T-helper 2 cell treated with Interferon-gamma antibody and Interleukin-4, amounts not matched to agents 5 μg/mL and 100 μg/mL, for 36 hours (primary cell): ENCODE measurements around the gene IFI16.

Experiments used
- DNase-seq: peaks from one replicate; pipeline ENCODE4 v3.0.0; 2021; ENCODE audit warnings: low spot score
- H3K27ac Mint-ChIP-seq: one replicate; pipeline ENCODE4 v1.8.0; 2021; ENCODE audit warnings: mild to moderate bottlenecking, mixed read lengths
- H3K27me3 Mint-ChIP-seq: one replicate; pipeline ENCODE4 v1.8.0; 2021; ENCODE audit warnings: low read depth, mixed read lengths
- H3K36me3 Mint-ChIP-seq: one replicate; pipeline ENCODE4 v1.8.0; 2021; ENCODE audit warnings: low read depth, mixed read lengths
- H3K4me1 Mint-ChIP-seq: one replicate; pipeline ENCODE4 v1.8.0; 2021; ENCODE audit warnings: low read depth, mixed read lengths
- H3K4me3 Mint-ChIP-seq: one replicate; pipeline ENCODE4 v1.8.0; 2022; ENCODE audit warnings: mild to moderate bottlenecking, moderate library complexity, mixed read lengths
- H3K9me3 Mint-ChIP-seq: one replicate; pipeline ENCODE4 v1.8.0; 2021; ENCODE audit warnings: mixed read lengths

IFI16 gene

GRCh38 chr1:159009704-159010361 lies at the start of gene IFI16:
Gene IFI16, plus strand, starts transcription at chr1:159009907. Its CDS starts 4,774 bp downstream, at chr1:159014681.
- H3K4me1 Mint-ChIP-seq, result peaks cover 49% of the 10 kb centered on the region
- peak; percentile 80 for DNase-seq

GRCh38 chr1:158961178-158961577 lies 48.5 kb upstream of the IFI16 start:
- no peak overlapping the region for H3K4me3 Mint-ChIP-seq
- no peaks in the 10 kb centered on the region for H3K27me3 Mint-ChIP-seq
- DNase-seq, result no peak
- no peaks in the 10 kb centered on the region for H3K4me1 Mint-ChIP-seq
- no peak overlapping the region for H3K27ac Mint-ChIP-seq
- peaks cover 65% of the 10 kb centered on the region for H3K36me3 Mint-ChIP-seq
- H3K9me3 Mint-ChIP-seq, result peaks cover 31% of the 10 kb centered on the region

More at GRCh38 chr1:159009704-159010361, at the start of gene IFI16:
- peak within 1 kb of the TSS; percentile 95 for H3K4me3 Mint-ChIP-seq
- H3K9me3 Mint-ChIP-seq, result peaks cover 3% of the 10 kb centered on the region
- H3K36me3 Mint-ChIP-seq, result peaks cover 59% of the 10 kb centered on the region
- no peaks in the 10 kb centered on the region for H3K27me3 Mint-ChIP-seq
- peak within 1 kb of the TSS; percentile 98 for H3K27ac Mint-ChIP-seq

GRCh38 chr1:158962983-158963382 lies 46.7 kb upstream of the IFI16 start:
- no peak overlapping the region for H3K4me3 Mint-ChIP-seq
- H3K36me3 Mint-ChIP-seq, result peaks cover 69% of the 10 kb centered on the region
- peak overlapping the region; percentile 27 for H3K27ac Mint-ChIP-seq

DNA sequence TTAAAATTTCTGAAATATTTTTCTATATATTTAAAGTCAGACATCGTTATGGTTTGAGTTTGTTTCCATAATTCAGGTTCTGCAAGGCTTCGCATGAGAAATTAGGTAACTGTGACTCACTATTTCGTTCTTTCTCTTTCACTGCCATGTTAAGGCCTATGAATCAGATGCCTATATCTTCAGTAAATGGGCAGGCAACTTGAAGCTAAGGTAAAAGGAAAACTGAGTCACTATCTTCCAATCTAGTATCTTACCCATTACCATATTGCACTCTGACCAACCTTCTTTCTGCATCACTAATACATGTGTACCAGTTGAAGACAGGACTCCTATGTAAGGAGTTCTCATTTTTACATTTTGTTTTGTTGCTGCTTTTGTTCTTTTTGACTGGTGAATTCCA lies 40.5 kb upstream of the IFI16 start:
- Mint-ChIP-seq H3K9me3 (peaks cover 39% of the 10 kb centered on the region), H3K27me3 (no peaks in the 10 kb centered on the region), H3K4me1 (peaks cover 7% of the 10 kb centered on the region), H3K36me3 (peaks cover 35% of the 10 kb centered on the region), H3K27ac (no peak overlapping the region), H3K4me3 (no peak overlapping the region)
- DNase-seq, result no peak

More at GRCh38 chr1:158962983-158963382, 46.7 kb upstream of the IFI16 start:
- H3K27me3 Mint-ChIP-seq, result no peaks in the 10 kb centered on the region
- no peaks in the 10 kb centered on the region for H3K4me1 Mint-ChIP-seq
- peaks cover 43% of the 10 kb centered on the region for H3K9me3 Mint-ChIP-seq
- DNase-seq, result no peak

- peak; percentile 22 for DNase-seq
- Mint-ChIP-seq H3K27ac (no peak overlapping the region), H3K27me3 (no peaks in the 10 kb centered on the region), H3K4me1 (peaks cover 7% of the 10 kb centered on the region), H3K36me3 (peaks cover 33% of the 10 kb centered on the region), H3K4me3 (no peak overlapping the region), H3K9me3 (peaks cover 32% of the 10 kb centered on the region)
These were observed 39.9 kb upstream of the IFI16 start for GRCh38 chr1:158969855-158970254.

GRCh38 chr1:158972841-158973240 lies 36.9 kb upstream of the IFI16 start:
- Mint-ChIP-seq H3K4me3 (no peak overlapping the region), H3K36me3 (peaks cover 24% of the 10 kb centered on the region), H3K9me3 (peaks cover 10% of the 10 kb centered on the region), H3K4me1 (peaks cover 7% of the 10 kb centered on the region), H3K27ac (no peak overlapping the region), H3K27me3 (no peaks in the 10 kb centered on the region)
- DNase-seq, result no peak

- no peaks in the 10 kb centered on the region for H3K27me3 Mint-ChIP-seq
- no peak for DNase-seq
- peaks cover 6% of the 10 kb centered on the region for H3K9me3 Mint-ChIP-seq
- no peak overlapping the region for H3K27ac Mint-ChIP-seq
- H3K4me1 Mint-ChIP-seq, result no peaks in the 10 kb centered on the region
- no peak overlapping the region for H3K4me3 Mint-ChIP-seq
- H3K36me3 Mint-ChIP-seq, result peaks cover 31% of the 10 kb centered on the region
These were observed 33.5 kb upstream of the IFI16 start for GRCh38 chr1:158976219-158976618.

- H3K4me1 Mint-ChIP-seq, result no peaks in the 10 kb centered on the region
- peaks cover 25% of the 10 kb centered on the region for H3K9me3 Mint-ChIP-seq
- DNase-seq, result no peak
- peaks cover 2% of the 10 kb centered on the region for H3K27me3 Mint-ChIP-seq
- H3K4me3 Mint-ChIP-seq, result no peak overlapping the region
- H3K36me3 Mint-ChIP-seq, result peaks cover 47% of the 10 kb centered on the region
- no peak overlapping the region for H3K27ac Mint-ChIP-seq
These were observed 31.0 kb upstream of the IFI16 start for GRCh38 chr1:158978730-158979129.

- Mint-ChIP-seq H3K27ac (no peak overlapping the region), H3K36me3 (peaks cover 48% of the 10 kb centered on the region), H3K9me3 (peaks cover 30% of the 10 kb centered on the region), H3K27me3 (peaks cover 3% of the 10 kb centered on the region), H3K4me3 (no peak overlapping the region), H3K4me1 (no peaks in the 10 kb centered on the region)
- DNase-seq, result no peak
These were observed 30.5 kb upstream of the IFI16 start for GRCh38 chr1:158979229-158979628.

GRCh38 chr1:158983235-158983634 lies 26.5 kb upstream of the IFI16 start:
- H3K36me3 Mint-ChIP-seq, result peaks cover 55% of the 10 kb centered on the region
- H3K4me3 Mint-ChIP-seq, result no peak overlapping the region

DNA sequence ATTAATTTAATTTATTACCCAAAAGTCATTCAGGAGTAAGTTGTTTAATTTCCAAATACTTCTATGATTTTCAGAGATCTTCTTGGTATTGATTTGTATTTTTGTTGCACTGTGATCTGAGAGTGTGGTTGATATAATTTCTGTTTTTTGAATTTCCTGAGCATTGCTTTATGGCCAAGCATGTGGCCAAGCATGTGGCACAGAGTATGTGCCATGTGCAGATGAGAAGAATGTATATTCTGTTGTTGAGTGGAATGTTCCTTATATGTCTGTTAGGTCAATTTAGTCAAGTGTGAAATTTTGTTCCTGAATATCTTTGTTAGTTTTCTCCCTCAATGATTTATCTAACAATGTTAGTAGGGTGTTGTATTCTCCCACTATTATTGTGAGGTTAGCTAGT lies 25.3 kb upstream of the IFI16 start:
- Mint-ChIP-seq H3K27ac (no peak overlapping the region), H3K4me1 (no peaks in the 10 kb centered on the region), H3K9me3 (peaks cover 41% of the 10 kb centered on the region), H3K36me3 (peaks cover 60% of the 10 kb centered on the region), H3K4me3 (no peak overlapping the region), H3K27me3 (peaks cover 3% of the 10 kb centered on the region)
- no peak for DNase-seq

More at GRCh38 chr1:158983235-158983634, 26.5 kb upstream of the IFI16 start:
- H3K9me3 Mint-ChIP-seq, result peaks cover 41% of the 10 kb centered on the region
- no peak for DNase-seq
- H3K4me1 Mint-ChIP-seq, result no peaks in the 10 kb centered on the region
- peaks cover 3% of the 10 kb centered on the region for H3K27me3 Mint-ChIP-seq
- no peak overlapping the region for H3K27ac Mint-ChIP-seq

- Mint-ChIP-seq H3K27me3 (no peaks in the 10 kb centered on the region), H3K36me3 (peaks cover 58% of the 10 kb centered on the region), H3K27ac (no peak overlapping the region), H3K4me1 (no peaks in the 10 kb centered on the region), H3K4me3 (no peak overlapping the region), H3K9me3 (peaks cover 27% of the 10 kb centered on the region)
- DNase-seq, result no peak
These were observed 20.3 kb upstream of the IFI16 start for GRCh38 chr1:158989424-158989823.

DNA sequence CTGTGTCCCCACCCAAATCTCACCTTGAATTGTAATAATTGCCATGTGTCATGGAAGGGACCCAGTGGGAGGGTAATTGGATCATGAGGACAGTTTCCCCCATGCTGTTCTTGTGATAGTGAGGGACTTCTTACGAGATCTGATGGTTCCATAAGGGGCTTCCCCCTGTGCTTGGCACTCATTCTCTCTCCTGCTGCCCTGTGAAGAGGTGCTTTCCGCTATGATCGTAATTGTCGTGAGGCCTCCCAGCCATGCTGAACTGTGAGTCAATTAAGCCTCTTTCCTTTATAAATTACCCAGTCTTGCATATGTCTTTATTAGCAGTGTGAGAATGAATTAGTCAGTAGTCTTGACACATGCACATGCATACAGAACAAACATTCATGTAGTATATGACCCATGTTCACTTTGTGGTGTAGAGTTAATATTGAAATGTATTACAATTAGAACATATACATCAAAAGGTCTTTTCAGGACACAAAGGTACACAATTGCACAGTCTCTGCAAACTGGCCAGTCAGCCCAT lies 16.9 kb upstream of the IFI16 start:
- Mint-ChIP-seq H3K4me3 (no peak overlapping the region), H3K36me3 (peaks cover 55% of the 10 kb centered on the region), H3K27ac (no peak overlapping the region), H3K4me1 (peaks cover 18% of the 10 kb centered on the region), H3K27me3 (no peaks in the 10 kb centered on the region), H3K9me3 (peaks cover 28% of the 10 kb centered on the region)
- DNase-seq, result no peak

DNA sequence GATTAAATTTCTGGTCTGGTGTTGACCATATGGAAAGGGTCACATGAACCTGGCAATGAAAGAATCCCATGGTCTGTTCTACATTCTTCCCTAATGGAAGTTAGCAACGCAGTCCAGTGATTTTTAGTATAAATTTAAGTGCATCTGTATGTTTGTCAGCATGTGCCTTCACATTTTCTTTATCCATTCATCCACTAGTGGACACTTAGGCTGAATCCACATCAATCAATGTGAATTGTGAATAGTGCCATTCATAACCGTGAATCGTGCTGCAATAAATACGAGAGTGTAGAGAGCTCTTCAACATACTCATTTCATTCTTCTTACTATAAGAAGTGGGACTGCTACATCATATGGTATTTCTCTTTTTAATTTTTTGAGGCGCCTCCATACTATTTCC lies 12.7 kb upstream of the IFI16 start:
- no peak for DNase-seq
- no peak overlapping the region for H3K27ac Mint-ChIP-seq
- peaks cover 27% of the 10 kb centered on the region for H3K9me3 Mint-ChIP-seq
- no peaks in the 10 kb centered on the region for H3K27me3 Mint-ChIP-seq
- peaks cover 30% of the 10 kb centered on the region for H3K36me3 Mint-ChIP-seq
- peaks cover 32% of the 10 kb centered on the region for H3K4me1 Mint-ChIP-seq
- no peak overlapping the region for H3K4me3 Mint-ChIP-seq
